GM13976 (cell line): ENCODE data around the gene SELENBP1.
"Not testable (repeated sequence)": the region's sequence is repeated elsewhere in the genome, so short reads cannot be mapped to it uniquely, and the experiment has no call there.

Source experiments
- DNase-seq: peaks from one replicate; pipeline ENCODE4 v3.0.0; 2012; ENCODE audit warnings: low spot score
- CTCF ChIP-seq: IDR thresholded peaks from 2 replicates; pipeline ENCODE4 v1.5.1; 2012; ENCODE audit warnings: borderline replicate concordance, mild to moderate bottlenecking; ENCODE audit not compliant: insufficient read depth; ENCODE audit errors: extremely low read depth, missing control alignments, control extremely low read depth
- in situ Hi-C: fragments of 300-500 bp; cut with MboI; formaldehyde crosslinking; loops from one replicate; pipeline ENCODE4 v1.12.0; 2022; ENCODE audit warnings: low sequenced_read_pairs, mixed read lengths, inconsistent platforms; ENCODE audit not compliant: unreplicated experiment

The SELENBP1 gene

GRCh38 chr1:151356696-151357095 lies 15.8 kb downstream of the SELENBP1 start:
- DNase-seq, result no peak
- in situ Hi-C loops, result no loop called here
- no peak for TF ChIP-seq CTCF

- in situ Hi-C loops, result no loop called here
- TF ChIP-seq CTCF, result no peak
- DNase-seq, result no peak
Measured at GRCh38 chr1:151352021-151352718, 20.3 kb downstream of the SELENBP1 start.

GRCh38 chr1:151350323-151350722 lies 22.2 kb downstream of the SELENBP1 start:
- in situ Hi-C loops, DNase-seq: not testable (repeated sequence)

- TF ChIP-seq CTCF, result no peak
- in situ Hi-C loops, result no loop called here
- no peak for DNase-seq
Measured at GRCh38 chr1:151347523-151348246, 24.8 kb downstream of the SELENBP1 start.

- in situ Hi-C loops, result no loop called here
- peak; percentile 93 for DNase-seq
- no peak for TF ChIP-seq CTCF
Measured at GRCh38 chr1:151346769-151347522, 25.6 kb downstream of the SELENBP1 start, which contains the start of gene RFX5. RFX5 (minus strand) TSS chr1:151347252; CDS start chr1:151346320, 932 bp downstream.

- DNase-seq, result no peak
- no peak for TF ChIP-seq CTCF
- in situ Hi-C loops, result no loop called here
Measured at GRCh38 chr1:151346082-151346768, 26.3 kb downstream of the SELENBP1 start.
